HepG2 (cell line): ENCODE results near the gene PHTF2. TPM values are rescaled to one million over a fixed set of nuclear protein-coding genes. Genes with fewer than 3 reads are reported as not detected.

Experiments
- ATF7-NPFF ChIP-seq: sonication (generic); formaldehyde crosslinking; IDR thresholded peaks from 2 replicates; pipeline ENCODE4 v1.8.1; 2023; ENCODE audit warnings: mild to moderate bottlenecking, low read depth, missing genetic modification reagents, moderate library complexity
- CHCHD3 ChIP-seq: sonication (generic); formaldehyde crosslinking; IDR thresholded peaks from 2 replicates; pipeline ENCODE4 v1.8.0; 2022; ENCODE audit warnings: mild to moderate bottlenecking, missing genetic modification reagents, moderate library complexity
- KDM5A ChIP-seq: fragments of 200-600 bp; sonication (generic); IDR thresholded peaks from 2 replicates; pipeline ENCODE4 v1.7.0; 2018; ENCODE audit warnings: antibody characterized with exemption, mild to moderate bottlenecking, low read length, borderline replicate concordance
- MTA1 ChIP-seq: sonication (generic); formaldehyde crosslinking; IDR thresholded peaks from 2 replicates; pipeline ENCODE4 v1.4.0; 2020; ENCODE audit warnings: missing genetic modification reagents, mild to moderate bottlenecking, borderline replicate concordance
- NAIF1 ChIP-seq: sonication (generic); formaldehyde crosslinking; IDR thresholded peaks from 2 replicates; pipeline ENCODE4 v1.5.0; 2020; ENCODE audit warnings: mild to moderate bottlenecking, missing genetic modification reagents, borderline replicate concordance
- PTBP1 ChIP-seq: fragments of 200-400 bp; formaldehyde crosslinking; IDR thresholded peaks from 2 replicates; pipeline ENCODE4 v1.6.1; 2018; ENCODE audit warnings: low read length, low read depth; ENCODE audit not compliant: poor library complexity, severe bottlenecking
- RFXAP ChIP-seq: sonication (generic); formaldehyde crosslinking; IDR thresholded peaks from 2 replicates; pipeline ENCODE4 v1.4.0; 2020; ENCODE audit warnings: missing genetic modification reagents, borderline replicate concordance
- SSRP1 ChIP-seq: IDR thresholded peaks from 2 replicates; pipeline ENCODE4 v1.6.1; 2016; ENCODE audit warnings: control low read depth
- ZFYVE20 ChIP-seq: sonication (generic); formaldehyde crosslinking; IDR thresholded peaks from 2 replicates; pipeline ENCODE4 v1.8.0; 2023; ENCODE audit warnings: low read depth, mild to moderate bottlenecking, moderate library complexity, missing genetic modification reagents, borderline replicate concordance
- ZNF382 ChIP-seq: sonication (generic); formaldehyde crosslinking; IDR thresholded peaks from 2 replicates; pipeline ENCODE4 v1.5.0; 2020; ENCODE audit warnings: missing genetic modification reagents, mild to moderate bottlenecking, borderline replicate concordance
- ZNF451 ChIP-seq: sonication (generic); formaldehyde crosslinking; IDR thresholded peaks from 2 replicates; pipeline ENCODE4 v1.5.0; 2020; ENCODE audit warnings: mild to moderate bottlenecking, missing genetic modification reagents
- ZNF543 ChIP-seq: sonication (generic); formaldehyde crosslinking; IDR thresholded peaks from 2 replicates; pipeline ENCODE4 v1.4.0; 2020; ENCODE audit warnings: mild to moderate bottlenecking, missing genetic modification reagents
- ZNF614 ChIP-seq: IDR thresholded peaks from 2 replicates; pipeline ENCODE4 v1.6.1; 2018; ENCODE audit warnings: missing biosample characterization, missing genetic modification reagents, inconsistent platforms, borderline replicate concordance
- ZNF670 ChIP-seq: sonication (generic); formaldehyde crosslinking; IDR thresholded peaks from 2 replicates; pipeline ENCODE4 v1.8.0; 2022; ENCODE audit warnings: mild to moderate bottlenecking, missing genetic modification reagents, borderline replicate concordance
- ZNF883 ChIP-seq: sonication (generic); formaldehyde crosslinking; IDR thresholded peaks from 2 replicates; pipeline ENCODE4 v1.5.1; 2020; ENCODE audit warnings: mild to moderate bottlenecking, missing genetic modification reagents; ENCODE audit errors: not compliant biosample characterization
- polyA plus RNA-seq, 8 experiments: library from polyadenylated mRNA; depleted of rRNA in 3 of 8; stranded (reverse) in 7 of 8; unstranded in 1 of 8; fragments of >200 nt; fragmentation: Illumina TruSeq in 4 of 8; extraction: Trizol in 4 of 8; gene quantifications; 2 replicates each; pipeline versions ENCODE4 v1.2.1 to v1.2.3, GENCODE V29; 2011 to 2016; ENCODE audit warnings: low read depth in 4 of 8, missing spikeins in 1 of 8, mixed read lengths in 1 of 8; ENCODE audit not compliant: insufficient read depth in 1 of 8
- total RNA-seq, 5 experiments: library from RNA; depleted of rRNA; stranded (reverse); fragments of >200 nt; fragmentation: Illumina TruSeq; extraction: Trizol; gene quantifications; 2 replicates each; pipeline ENCODE4 v1.2.3, GENCODE V29; 2016; ENCODE audit warnings: low read depth in 1 of 5
- TF ChIP-seq, protein P1 (sequence below): sonication (generic); formaldehyde crosslinking; IDR thresholded peaks from 2 replicates; pipeline ENCODE4 v1.5.1; 2020; ENCODE audit warnings: mild to moderate bottlenecking, missing genetic modification reagents, moderate library complexity
- TF ChIP-seq, protein P2 (sequence below), 2 experiments: sonication (generic) in 1 of 2; formaldehyde crosslinking in 1 of 2; IDR thresholded peaks; 2 replicates each; pipeline versions ENCODE4 v1.4.0 to v1.6.1; 2016 to 2020; ENCODE audit warnings: borderline replicate concordance in 1 of 2, low read depth in 1 of 2, mild to moderate bottlenecking in 1 of 2, missing genetic modification reagents in 1 of 2
- TF ChIP-seq, protein P3 (sequence below): IDR thresholded peaks from 2 replicates; pipeline ENCODE4 v1.6.1; 2016; ENCODE audit warnings: mild to moderate bottlenecking, missing biosample characterization, missing genetic modification reagents

The PHTF2 gene
- total and polyA plus RNA-seq, 2 of the 13 experiments (the other 11 are each of a cell fraction or from before 2014, with no cell fraction given), result 7.4 to 10.2 TPM

DNA sequence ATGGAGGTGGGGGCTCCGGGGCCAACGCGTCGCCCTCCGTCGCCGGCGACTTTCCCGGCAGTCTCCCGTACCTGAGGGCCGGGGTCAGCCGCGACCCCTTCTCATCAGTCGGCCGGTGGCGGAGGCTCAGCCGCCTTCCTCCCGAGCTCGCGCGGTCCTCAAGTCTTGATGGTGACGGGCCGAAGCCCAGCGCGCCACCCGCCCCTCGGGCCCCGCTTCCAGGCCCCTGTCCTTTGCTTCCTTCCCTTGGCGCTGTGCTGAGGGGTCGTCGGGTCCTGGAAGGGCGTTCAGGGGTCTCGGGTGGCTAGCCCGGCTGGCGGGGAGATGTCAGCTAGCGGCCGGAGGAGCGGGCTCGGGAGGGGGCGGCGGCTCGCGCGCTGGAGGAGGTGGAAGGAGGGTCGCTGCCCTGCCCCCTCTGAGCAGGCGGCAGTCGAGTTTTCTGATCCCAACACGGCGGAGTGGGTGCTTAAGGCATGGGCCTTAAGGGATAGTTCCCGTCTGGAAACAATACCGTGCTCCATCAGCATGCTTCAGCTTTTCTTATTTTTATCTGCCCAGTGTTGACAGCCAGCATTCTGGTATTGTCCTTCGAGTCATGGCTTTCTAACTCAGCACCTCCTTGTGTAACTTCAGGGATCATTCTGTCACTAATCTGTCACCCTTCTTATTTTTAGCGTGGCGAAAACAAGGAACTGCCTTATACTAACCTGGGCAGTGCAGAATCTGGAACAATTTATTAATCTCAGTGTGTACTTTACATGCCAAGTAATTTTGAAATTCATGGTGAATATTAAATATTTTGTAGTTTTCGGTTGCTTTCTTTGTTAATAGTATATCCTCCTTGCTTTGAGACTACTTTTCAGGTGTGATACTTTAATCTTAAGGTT lies 748 bp downstream of the PHTF2 start (continued):
- TF ChIP-seq ZNF382 (CRISPR knock-in tag) (no peak), ZNF614 (CRISPR knock-in tag) (0 out of 2 replicates have a peak, but pooled peaks have one; percentile 2), ZNF883 (CRISPR knock-in tag) (peak; percentile 26), PTBP1 (no peak), RFXAP (CRISPR knock-in tag) (0 out of 2 replicates have a peak, but pooled peaks have one; percentile 16), NAIF1 (CRISPR knock-in tag) (0 out of 2 replicates have a peak, but pooled peaks have one; percentile 18), ZNF670 (0 out of 2 replicates have a peak, but pooled peaks have one; percentile 63), ZFYVE20 (CRISPR knock-in tag) (0 out of 2 replicates have a peak, but pooled peaks have one; percentile 49), CHCHD3 (CRISPR knock-in tag) (0 out of 2 replicates have a peak, but pooled peaks have one; percentile 84), ATF7-NPFF (CRISPR knock-in tag) (peak; percentile 24; the same call in 1 of the 2 replicates), SSRP1 (no peak), MTA1 (CRISPR knock-in tag) (peak; percentile 69; the same call in 1 of the 2 replicates), ZNF543 (CRISPR knock-in tag) (no peak; the same call in 1 of the 2 replicates), ZNF451 (CRISPR knock-in tag) (no peak; the same call in 1 of the 2 replicates), KDM5A (0 out of 2 replicates have a peak, but pooled peaks have one; percentile 1)
- TF ChIP-seq, protein P1, sequence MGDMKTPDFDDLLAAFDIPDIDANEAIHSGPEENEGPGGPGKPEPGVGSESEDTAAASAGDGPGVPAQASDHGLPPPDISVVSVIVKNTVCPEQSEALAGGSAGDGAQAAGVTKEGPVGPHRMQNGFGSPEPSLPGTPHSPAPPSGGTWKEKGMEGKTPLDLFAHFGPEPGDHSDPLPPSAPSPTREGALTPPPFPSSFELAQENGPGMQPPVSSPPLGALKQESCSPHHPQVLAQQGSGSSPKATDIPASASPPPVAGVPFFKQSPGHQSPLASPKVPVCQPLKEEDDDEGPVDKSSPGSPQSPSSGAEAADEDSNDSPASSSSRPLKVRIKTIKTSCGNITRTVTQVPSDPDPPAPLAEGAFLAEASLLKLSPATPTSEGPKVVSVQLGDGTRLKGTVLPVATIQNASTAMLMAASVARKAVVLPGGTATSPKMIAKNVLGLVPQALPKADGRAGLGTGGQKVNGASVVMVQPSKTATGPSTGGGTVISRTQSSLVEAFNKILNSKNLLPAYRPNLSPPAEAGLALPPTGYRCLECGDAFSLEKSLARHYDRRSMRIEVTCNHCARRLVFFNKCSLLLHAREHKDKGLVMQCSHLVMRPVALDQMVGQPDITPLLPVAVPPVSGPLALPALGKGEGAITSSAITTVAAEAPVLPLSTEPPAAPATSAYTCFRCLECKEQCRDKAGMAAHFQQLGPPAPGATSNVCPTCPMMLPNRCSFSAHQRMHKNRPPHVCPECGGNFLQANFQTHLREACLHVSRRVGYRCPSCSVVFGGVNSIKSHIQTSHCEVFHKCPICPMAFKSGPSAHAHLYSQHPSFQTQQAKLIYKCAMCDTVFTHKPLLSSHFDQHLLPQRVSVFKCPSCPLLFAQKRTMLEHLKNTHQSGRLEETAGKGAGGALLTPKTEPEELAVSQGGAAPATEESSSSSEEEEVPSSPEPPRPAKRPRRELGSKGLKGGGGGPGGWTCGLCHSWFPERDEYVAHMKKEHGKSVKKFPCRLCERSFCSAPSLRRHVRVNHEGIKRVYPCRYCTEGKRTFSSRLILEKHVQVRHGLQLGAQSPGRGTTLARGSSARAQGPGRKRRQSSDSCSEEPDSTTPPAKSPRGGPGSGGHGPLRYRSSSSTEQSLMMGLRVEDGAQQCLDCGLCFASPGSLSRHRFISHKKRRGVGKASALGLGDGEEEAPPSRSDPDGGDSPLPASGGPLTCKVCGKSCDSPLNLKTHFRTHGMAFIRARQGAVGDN (CRISPR knock-in tag), result peak; percentile 72
- TF ChIP-seq, protein P2, sequence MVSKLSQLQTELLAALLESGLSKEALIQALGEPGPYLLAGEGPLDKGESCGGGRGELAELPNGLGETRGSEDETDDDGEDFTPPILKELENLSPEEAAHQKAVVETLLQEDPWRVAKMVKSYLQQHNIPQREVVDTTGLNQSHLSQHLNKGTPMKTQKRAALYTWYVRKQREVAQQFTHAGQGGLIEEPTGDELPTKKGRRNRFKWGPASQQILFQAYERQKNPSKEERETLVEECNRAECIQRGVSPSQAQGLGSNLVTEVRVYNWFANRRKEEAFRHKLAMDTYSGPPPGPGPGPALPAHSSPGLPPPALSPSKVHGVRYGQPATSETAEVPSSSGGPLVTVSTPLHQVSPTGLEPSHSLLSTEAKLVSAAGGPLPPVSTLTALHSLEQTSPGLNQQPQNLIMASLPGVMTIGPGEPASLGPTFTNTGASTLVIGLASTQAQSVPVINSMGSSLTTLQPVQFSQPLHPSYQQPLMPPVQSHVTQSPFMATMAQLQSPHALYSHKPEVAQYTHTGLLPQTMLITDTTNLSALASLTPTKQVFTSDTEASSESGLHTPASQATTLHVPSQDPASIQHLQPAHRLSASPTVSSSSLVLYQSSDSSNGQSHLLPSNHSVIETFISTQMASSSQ (IDR thresholded peaks at IDR 0.05; ENCODE audit: low read depth), result no peak
- TF ChIP-seq, protein P2 (CRISPR knock-in tag; IDR thresholded peaks at IDR 0.05; ENCODE audit: borderline replicate concordance), result 0 out of 2 replicates have a peak, but pooled peaks have one; percentile 4
- TF ChIP-seq, protein P3, sequence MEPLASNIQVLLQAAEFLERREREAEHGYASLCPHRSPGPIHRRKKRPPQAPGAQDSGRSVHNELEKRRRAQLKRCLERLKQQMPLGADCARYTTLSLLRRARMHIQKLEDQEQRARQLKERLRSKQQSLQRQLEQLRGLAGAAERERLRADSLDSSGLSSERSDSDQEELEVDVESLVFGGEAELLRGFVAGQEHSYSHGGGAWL (CRISPR knock-in tag), result peak; percentile 53; the same call in 1 of the 2 replicates
